Kidney (tissue), 14 donors: Measurements from ENCODE around the gene CCDC97. TPM values are rescaled to one million over a fixed set of nuclear protein-coding genes. Genes with fewer than 3 reads are reported as not detected.

Experiments
- DNase-seq, 5 donors: peaks; one replicate each; pipeline ENCODE4 v3.0.0-alpha.2; 2013 to 2020
- FAIRE-seq: peaks from 2 replicates; lab custom pipeline; 2012; peaks lifted over from hg19 to GRCh38; lab: Jason Lieb, UNC
- H3K27ac ChIP-seq, 2 donors: one replicate each; pipeline ENCODE4 v1.7.0; 2013; ENCODE audit warnings: low read depth in 2 of 2, low read length in 2 of 2, inconsistent platforms in 1 of 2
- H3K27me3 ChIP-seq: one replicate; pipeline ENCODE4 v1.7.1; 2013; ENCODE audit warnings: low read length, inconsistent platforms; ENCODE audit not compliant: control insufficient read depth, insufficient read depth
- H3K36me3 ChIP-seq, 3 donors: one replicate each; pipeline versions ENCODE4 v1.7.0 to v1.7.1; 2013; ENCODE audit warnings: low read length in 3 of 3, control low read depth in 1 of 3, inconsistent platforms in 1 of 3; ENCODE audit not compliant: insufficient read depth in 3 of 3, control insufficient read depth in 2 of 3
- H3K4me1 ChIP-seq, 3 donors: one replicate each; pipeline versions ENCODE4 v1.7.0 to v1.7.1; 2013; ENCODE audit warnings: low read length in 3 of 3, inconsistent platforms in 1 of 3, low read depth in 1 of 3; ENCODE audit not compliant: control insufficient read depth in 2 of 3, insufficient read depth in 2 of 3
- H3K4me3 ChIP-seq, 3 donors: one replicate each; pipeline versions ENCODE4 v1.7.0 to v1.8.1; 2013; ENCODE audit warnings: low read length in 3 of 3, control low read depth in 1 of 3, inconsistent platforms in 1 of 3
- H3K9ac ChIP-seq, 3 donors: one replicate each; pipeline versions ENCODE4 v1.7.0 to v1.7.1; 2013; ENCODE audit warnings: low read length in 3 of 3, control low read depth in 1 of 3, inconsistent platforms in 1 of 3
- H3K9me3 ChIP-seq, 3 donors: one replicate each; pipeline versions ENCODE4 v1.7.0 to v1.7.1; 2013; ENCODE audit warnings: low read length in 3 of 3, control low read depth in 1 of 3, inconsistent platforms in 1 of 3; ENCODE audit not compliant: control insufficient read depth in 2 of 3, insufficient read depth in 1 of 3
- intact Hi-C: fragments of 100-400 bp; cut with DNase I; formaldehyde crosslinking; loops from one replicate; pipeline ENCODE4 v1.11.1; 2022
- polyA plus RNA-seq: library from polyadenylated mRNA; stranded (reverse); fragments of 350-450 nt; fragmentation: Illumina TruSeq; extraction: RNeasy Lipid Tissue Mini Kit (QIAGEN cat#74804); gene quantifications from one replicate; pipeline ENCODE4 v1.2.3, GENCODE V29; 2014; ENCODE audit warnings: low read depth, low replicate concordance; ENCODE audit not compliant: insufficient read depth
- total RNA-seq: library from RNA; stranded (reverse); fragmentation: NEBNext Ultra II Directional; extraction: Animal tissue kit (Norgen Biotek cat#: 25700); gene quantifications from one replicate; pipeline ENCODE4 v1.2.1, GENCODE V29; 2021
- TF ChIP-seq, protein P1 (sequence below): IDR thresholded peaks from 3 replicates; pipeline ENCODE4 v1.5.1; 2012; ENCODE audit warnings: mild to moderate bottlenecking, moderate library complexity, borderline replicate concordance; ENCODE audit not compliant: insufficient read depth; ENCODE audit errors: extremely low read depth
- donor health status: control.
- donor health status: control.
- donor health status: control.
- donor health status: control.
- donor health status: control.
- donor health status: DM: yes; HTN: yes; CAD: no.
- donor health status: Normal renal cell carcinoma (clear cell type).

The CCDC97 gene
- total and polyA plus RNA-seq, 2 donors from 2014 or later: 9.8 to 28.1 TPM

- H3K9ac ChIP-seq: peak overlapping the region; percentile 86 to 100 (median 98)
- intact Hi-C loops: no loop called here
- H3K27me3 ChIP-seq: no peaks in the 10 kb centered on the region
- TF ChIP-seq, protein P1, sequence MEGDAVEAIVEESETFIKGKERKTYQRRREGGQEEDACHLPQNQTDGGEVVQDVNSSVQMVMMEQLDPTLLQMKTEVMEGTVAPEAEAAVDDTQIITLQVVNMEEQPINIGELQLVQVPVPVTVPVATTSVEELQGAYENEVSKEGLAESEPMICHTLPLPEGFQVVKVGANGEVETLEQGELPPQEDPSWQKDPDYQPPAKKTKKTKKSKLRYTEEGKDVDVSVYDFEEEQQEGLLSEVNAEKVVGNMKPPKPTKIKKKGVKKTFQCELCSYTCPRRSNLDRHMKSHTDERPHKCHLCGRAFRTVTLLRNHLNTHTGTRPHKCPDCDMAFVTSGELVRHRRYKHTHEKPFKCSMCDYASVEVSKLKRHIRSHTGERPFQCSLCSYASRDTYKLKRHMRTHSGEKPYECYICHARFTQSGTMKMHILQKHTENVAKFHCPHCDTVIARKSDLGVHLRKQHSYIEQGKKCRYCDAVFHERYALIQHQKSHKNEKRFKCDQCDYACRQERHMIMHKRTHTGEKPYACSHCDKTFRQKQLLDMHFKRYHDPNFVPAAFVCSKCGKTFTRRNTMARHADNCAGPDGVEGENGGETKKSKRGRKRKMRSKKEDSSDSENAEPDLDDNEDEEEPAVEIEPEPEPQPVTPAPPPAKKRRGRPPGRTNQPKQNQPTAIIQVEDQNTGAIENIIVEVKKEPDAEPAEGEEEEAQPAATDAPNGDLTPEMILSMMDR: no peak
- peaks cover 0 to 12% (median 9%) of the 10 kb centered on the region in 3 donors for H3K4me1 ChIP-seq
- peak overlapping the region; percentile 85 to 98 (median 92) for H3K4me3 ChIP-seq
- H3K36me3 ChIP-seq: peaks cover 0 to 6% (median 2%) of the 10 kb centered on the region in 3 donors
- peaks cover 0 to 3% (median 0%) of the 10 kb centered on the region in 3 donors for H3K9me3 ChIP-seq
- DNase-seq: peak in 3 of 5 donors; percentile 74 to 90 (median 82)
- H3K27ac ChIP-seq: peak overlapping the region; percentile 97 to 100
- no peak for FAIRE-seq
Measured at GRCh38 chr19:41263042-41263849, 46.7 kb upstream of the CCDC97 start.

- DNase-seq (peak; percentile 100), FAIRE-seq (peak; percentile 99)
- intact Hi-C loops: no loop called here
- peak within 1 kb of the TSS; percentile 98 to 100 for H3K27ac ChIP-seq
- H3K9me3 ChIP-seq: no peaks in the 10 kb centered on the region
- H3K27me3 ChIP-seq: no peaks in the 10 kb centered on the region
- H3K4me3 ChIP-seq: peak within 1 kb of the TSS; percentile 87 to 98 (median 92)
- H3K4me1 ChIP-seq: peaks cover 0 to 12% (median 9%) of the 10 kb centered on the region in 3 donors
- H3K9ac ChIP-seq: peak within 1 kb of the TSS; percentile 86 to 100 (median 98)
- peaks cover 2 to 13% (median 3%) of the 10 kb centered on the region in 3 donors for H3K36me3 ChIP-seq
- TF ChIP-seq, protein P1: peak; percentile 19
Measured at GRCh38 chr19:41263850-41264580, 46.0 kb upstream of the CCDC97 start, which contains the start of gene HNRNPUL1. TSS of gene HNRNPUL1 (plus strand) at chr19:41264372. CDS start at chr19:41264504, 132 bp downstream.

GRCh38 chr19:41264581-41265394, 45.2 kb upstream of the CCDC97 start:
- DNase-seq: peak; percentile 69 to 89 (median 77)
- peak overlapping the region; percentile 73 to 88 (median 87) for H3K4me3 ChIP-seq
- intact Hi-C loops: no loop called here

More at GRCh38 chr19:41264581-41265394, 45.2 kb upstream of the CCDC97 start:
- H3K9me3 ChIP-seq: no peaks in the 10 kb centered on the region
- TF ChIP-seq, protein P1: no peak
- no peaks in the 10 kb centered on the region for H3K27me3 ChIP-seq
- H3K27ac ChIP-seq: peak overlapping the region; percentile 97 to 98
- peaks cover 7 to 19% (median 7%) of the 10 kb centered on the region in 3 donors for H3K36me3 ChIP-seq
- no peak for FAIRE-seq
- peaks cover 0 to 12% (median 9%) of the 10 kb centered on the region in 3 donors for H3K4me1 ChIP-seq
- peak overlapping the region; percentile 74 to 94 (median 93) for H3K9ac ChIP-seq
